NCI-H1092 (cell line): Measurements from ENCODE around the gene HSDL2.
"Not testable (repeated sequence)": the region's sequence is repeated elsewhere in the genome, so short reads cannot be mapped to it uniquely, and the experiment has no call there.

Experiments
- DNase-seq: peaks from one replicate; lab custom pipeline; 2025; lab: John Stamatoyannopoulos, UW

The HSDL2 gene

DNA sequence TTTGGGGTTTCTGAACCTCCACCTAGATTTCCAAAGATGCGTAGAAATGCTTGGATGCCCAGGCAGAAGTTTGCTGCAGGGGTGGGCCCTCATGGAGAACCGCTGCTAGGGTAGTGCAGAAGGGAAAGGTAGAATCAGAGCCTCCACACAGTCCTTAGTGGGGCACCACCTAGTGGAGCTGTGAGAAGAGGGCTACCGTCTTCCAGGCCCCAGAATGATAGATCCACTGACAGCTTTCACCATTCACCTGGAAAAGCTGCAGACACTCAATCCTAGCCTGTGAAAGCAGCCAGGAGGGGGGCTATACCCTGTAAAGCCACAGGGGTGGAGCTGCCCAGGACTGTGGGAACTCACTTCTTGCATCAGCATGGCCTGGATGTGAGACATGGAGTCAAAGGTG is 13.3 kb upstream of the HSDL2 start:
- DNase-seq, result no peak

GRCh38 chr9:112367465-112367864 is 12.4 kb upstream of the HSDL2 start:
- no peak for DNase-seq

GRCh38 chr9:112369817-112370216 is 10.1 kb upstream of the HSDL2 start:
- DNase-seq, result no peak

DNA sequence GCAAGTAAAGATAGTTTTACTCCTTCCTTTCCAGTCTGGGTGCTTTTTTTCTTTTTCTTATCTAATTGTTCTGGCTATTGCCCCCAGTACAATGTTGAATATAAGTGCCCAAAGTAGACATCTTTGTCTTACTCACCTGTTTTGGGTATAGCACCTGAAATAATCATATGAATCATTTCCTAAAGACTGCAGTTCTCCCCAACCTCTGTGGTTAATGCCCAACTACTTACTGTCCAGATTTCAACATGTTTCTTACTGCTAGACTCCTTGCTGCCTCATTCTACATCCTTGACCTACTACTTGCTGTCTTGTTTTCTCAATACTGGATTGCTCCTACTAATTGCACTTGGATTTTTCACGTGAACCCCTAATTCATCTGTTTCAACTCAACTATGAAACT is 8.8 kb upstream of the HSDL2 start:
- no peak for DNase-seq

GRCh38 chr9:112373666-112374065 is 6.2 kb upstream of the HSDL2 start:
- not testable (repeated sequence) for DNase-seq

GRCh38 chr9:112374232-112374631 is 5.7 kb upstream of the HSDL2 start:
- not testable (repeated sequence) for DNase-seq

- DNase-seq, result no peak
Measured at GRCh38 chr9:112375361-112375760, 4.5 kb upstream of the HSDL2 start.

GRCh38 chr9:112377087-112377486 is 2.8 kb upstream of the HSDL2 start:
- DNase-seq, result no peak

DNA sequence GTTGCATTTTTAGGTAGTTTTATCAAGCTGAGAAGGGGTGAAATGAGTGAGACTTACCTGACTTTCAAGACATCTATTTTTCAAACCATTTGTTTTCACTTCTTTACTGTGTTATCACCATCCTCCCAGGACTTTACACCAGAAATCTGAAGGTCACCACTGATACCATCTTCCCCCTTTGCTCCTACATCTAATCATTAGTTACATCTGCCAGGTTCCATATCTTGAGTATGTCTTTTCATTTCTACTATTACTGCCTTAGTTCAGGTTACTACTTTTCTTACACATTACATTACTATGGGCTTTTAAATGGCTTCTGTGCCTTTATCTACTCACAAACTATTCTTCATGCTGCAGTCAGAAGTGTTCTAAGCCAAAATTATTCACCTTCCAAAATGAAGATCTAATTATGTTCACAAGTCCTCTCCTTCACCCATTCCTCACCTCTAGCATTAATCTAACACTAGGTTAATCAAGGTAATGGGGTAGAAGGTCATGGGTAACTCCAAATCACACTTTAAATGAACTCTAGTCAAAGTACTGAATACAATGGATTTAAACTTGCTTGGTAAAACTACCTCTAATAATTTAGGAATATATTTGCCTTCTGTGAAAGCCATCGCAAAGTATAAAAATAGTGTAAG is 2.1 kb upstream of the HSDL2 start:
- no peak for DNase-seq

DNA sequence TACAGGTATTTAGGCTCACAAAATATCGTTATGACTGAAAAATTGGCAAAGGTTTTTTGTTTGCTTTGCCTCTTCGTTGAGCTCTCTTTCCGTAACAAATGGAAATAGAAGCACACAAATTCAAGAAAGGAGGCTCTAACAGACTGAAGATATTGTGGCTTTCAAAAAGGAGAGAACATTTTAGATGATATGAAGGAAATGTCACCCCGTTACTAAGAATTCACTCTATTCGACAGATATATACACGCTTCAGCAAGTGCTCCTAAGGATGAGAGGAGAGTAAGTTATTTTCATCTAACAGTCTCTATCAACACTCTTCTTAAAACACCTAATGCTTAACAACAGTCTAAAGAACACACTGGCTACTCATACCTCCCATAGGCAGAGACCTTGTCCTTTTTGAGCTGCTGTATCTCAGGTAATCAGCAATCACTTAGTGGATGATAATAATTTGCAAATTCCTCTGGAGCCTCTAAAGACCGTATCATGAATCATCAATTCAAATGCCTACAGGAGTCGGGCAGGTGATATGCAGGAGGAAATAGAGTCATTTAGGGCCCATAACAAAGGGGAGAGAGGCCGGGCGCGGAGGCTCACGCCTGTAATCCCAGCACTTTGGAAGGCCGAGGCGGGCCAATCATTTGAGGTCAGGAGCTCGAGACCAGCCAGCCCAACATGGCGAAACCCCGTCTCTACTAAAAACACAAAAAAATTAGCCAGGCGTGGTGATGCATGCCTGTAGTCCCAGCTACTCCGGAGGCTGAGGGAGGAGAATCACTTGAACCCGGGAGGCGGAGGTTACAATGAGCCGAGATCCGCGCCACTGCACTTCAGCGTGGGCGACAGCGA is 1.4 kb upstream of the HSDL2 start:
- DNase-seq, result no peak

- peak; percentile 98 for DNase-seq
Measured at GRCh38 chr9:112379177-112380101, 469 bp upstream of the HSDL2 start.

GRCh38 chr9:112380825-112381221 is 915 bp downstream of the HSDL2 start:
- no peak for DNase-seq

DNA sequence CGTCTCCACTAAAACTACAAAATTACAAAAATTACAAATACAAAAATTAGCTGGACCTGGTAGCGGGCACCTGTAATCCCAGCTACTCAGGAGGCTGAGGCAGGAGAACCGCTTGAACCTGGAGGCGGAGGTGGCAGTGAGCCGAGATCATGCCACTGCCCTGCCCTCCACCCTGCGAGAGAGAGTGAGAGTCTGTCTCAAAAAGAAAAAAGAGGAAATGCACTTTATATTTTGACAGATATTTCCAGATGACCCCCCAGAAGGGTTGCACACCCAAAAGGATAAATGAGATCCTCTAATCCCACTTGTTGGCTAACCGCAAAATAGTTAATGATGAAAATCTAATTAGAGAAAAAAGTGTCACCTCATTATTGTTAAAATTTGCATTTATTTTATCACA is 2.2 kb downstream of the HSDL2 start:
- no peak for DNase-seq

DNA sequence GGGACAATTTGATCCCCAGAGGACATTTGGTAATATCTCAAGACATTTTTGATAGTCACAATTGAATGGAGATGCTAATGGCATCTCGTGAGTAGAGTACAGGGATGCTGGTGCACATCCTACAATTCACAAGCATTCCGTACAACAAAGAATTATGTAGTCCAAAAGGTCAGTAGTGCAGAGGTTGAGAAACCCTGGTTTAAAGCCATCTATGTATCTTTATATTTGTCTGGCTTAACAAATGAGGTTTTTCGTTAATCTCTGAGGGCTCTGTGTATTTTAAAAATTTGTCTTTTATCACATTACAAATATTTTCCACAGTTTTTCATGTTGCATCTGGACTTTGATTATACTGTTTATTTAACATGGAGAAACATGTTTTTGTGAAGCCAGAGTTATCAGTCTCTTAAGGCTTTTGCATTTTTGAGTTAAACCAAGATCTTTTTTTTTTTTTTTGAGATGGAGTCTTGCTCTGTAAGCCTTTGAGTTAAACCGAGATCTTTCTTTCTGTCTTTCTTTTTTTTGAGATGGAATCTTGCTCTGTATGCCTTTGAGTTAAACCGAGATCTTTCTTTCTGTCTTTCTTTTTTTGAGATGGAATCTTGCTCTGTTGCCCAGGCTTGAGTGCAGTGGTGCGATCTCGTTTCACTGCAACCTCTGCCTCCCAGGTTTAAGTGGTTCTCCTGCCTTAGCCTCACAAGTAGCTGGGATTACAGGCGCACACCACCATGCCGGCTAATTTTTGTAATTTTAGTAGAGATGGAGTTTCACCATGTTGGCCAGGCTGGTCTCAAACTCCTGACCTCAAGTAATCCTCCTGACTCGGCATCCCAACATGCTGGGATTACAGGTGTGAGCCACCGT is 2.8 kb downstream of the HSDL2 start:
- DNase-seq, result no peak

DNA sequence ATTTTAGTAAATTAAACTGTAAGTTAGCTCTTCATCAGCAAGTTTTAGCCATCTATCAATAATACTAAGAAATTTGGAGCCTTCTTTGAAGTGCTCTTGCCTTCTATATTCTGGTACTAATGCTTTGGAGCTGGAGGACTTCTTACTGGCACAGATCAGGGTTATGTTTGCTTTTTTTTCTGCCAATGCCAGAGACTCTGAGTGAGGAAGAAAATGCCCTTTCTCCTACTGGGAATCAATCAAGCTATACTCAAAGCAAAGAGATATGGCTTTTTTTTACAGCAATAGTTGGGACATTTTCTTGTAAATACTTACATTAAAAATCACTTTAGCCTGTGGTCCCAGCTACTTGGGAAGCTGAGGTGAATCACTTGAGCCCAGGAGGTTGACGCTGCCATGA is 4.3 kb downstream of the HSDL2 start:
- DNase-seq, result no peak

GRCh38 chr9:112384690-112385089 is 4.8 kb downstream of the HSDL2 start:
- no peak for DNase-seq

DNA sequence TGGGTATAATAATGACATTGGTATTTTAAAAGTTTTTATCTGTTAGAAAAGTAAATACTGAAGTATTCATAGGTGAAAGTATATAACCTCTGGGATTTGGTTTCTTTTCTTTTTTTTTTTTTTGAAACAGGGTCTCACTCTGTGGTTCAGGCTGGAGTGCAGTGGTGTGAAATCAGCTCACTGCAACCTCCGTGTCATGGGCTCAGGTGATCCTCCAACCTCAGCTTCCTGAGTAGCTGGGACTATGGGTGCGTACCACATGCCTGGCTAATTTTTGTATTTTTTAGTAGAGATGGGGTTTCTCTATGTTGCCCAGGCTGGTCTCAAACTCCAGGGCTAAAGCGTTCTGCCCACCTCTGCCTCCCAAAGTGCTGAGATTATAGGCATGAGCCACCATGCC is 7.2 kb downstream of the HSDL2 start:
- no peak for DNase-seq

DNA sequence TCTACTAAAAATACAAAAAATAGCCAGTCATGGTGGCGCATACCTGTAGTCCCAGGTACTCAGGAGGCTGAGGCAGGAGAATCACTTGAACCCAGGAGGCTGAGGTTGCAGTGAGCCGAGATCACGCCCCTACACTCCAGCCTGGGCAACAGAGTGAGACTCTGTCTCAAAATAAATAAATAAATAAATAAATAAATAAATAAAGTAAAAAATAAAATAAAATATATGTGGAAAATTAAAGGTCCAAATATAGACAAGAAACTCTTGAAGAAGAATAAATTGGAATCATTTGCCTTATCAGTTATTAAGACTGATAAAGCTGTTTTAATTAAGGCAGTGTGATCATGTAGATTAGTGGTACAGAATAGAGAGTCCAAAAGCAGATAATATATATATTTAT is 10.0 kb downstream of the HSDL2 start:
- DNase-seq, result not testable (repeated sequence)

DNA sequence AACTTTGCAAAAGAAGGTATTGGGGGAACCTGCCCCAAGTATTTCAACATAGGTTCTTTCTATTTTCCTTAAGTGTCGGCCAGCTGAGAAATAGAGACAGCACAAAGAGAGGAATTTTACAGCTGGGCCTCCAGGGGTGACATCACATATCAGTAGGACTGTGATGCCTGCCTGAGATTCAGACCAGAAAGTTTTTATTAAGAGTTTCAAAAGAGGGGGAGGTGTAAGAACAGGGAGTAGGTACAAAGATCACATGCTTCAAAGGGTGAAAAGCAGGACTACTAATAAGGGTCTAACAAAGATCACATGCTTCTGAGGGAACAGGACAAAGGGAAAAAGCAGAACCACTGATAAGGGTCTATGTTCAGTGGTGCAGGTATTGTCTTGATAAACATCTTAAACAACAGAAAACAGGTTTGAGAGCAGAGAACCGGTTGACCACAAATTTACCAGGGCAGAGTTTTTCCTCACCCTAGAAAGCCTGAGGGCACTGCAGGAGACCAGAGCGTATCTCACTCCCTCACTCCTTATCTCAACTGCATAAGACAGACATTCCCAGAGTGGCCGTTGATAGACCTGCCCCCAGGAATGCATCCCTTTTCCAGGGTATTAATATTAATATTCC is 12.1 kb downstream of the HSDL2 start:
- not testable (repeated sequence) for DNase-seq

- not testable (repeated sequence) for DNase-seq
Measured at GRCh38 chr9:112393146-112393545, 13.2 kb downstream of the HSDL2 start.

DNA sequence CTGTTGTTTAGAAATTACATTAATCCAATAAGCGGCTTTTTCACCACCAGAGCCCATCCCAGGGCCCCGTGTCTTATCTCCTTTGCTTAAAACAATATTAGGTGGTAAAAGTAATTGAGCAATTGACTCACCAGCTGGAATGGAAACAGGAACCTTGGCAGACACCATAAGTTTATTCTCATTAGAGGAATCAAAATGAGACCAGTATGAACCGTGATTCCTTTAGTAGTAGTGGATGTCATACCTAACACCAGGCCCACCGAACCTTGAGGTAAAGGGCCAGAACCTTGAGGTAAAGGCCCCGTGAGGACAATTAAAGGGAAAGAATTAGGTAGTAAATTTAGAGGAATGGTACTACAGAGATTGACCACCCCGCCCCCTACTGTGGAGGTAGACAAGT is 16.5 kb downstream of the HSDL2 start:
- DNase-seq, result no peak
